Brain microvascular endothelial cell (primary cell): ENCODE measurements around the gene MSI2.

Source experiments
- DNase-seq: peaks from one replicate; pipeline ENCODE4 v3.0.0-alpha.2; 2020
- H3K27ac ChIP-seq: fragments of 250-450 bp; sonication (Bioruptor Pico); 2 replicates; pipeline ENCODE4 v1.5.1; 2020; ENCODE audit warnings: mild to moderate bottlenecking, moderate library complexity
- H3K27me3 ChIP-seq: fragments of 250-450 bp; sonication (Bioruptor Pico); replicated peaks from 2 replicates; pipeline ENCODE4 v1.5.1; 2020; ENCODE audit warnings: mild to moderate bottlenecking
- H3K36me3 ChIP-seq: fragments of 250-450 bp; sonication (Bioruptor Pico); replicated peaks from 2 replicates; pipeline ENCODE4 v1.5.1; 2020; ENCODE audit warnings: mild to moderate bottlenecking
- H3K4me3 ChIP-seq: 2 replicates; pipeline ENCODE4 v1.5.1; 2011; ENCODE audit warnings: low read depth, mild to moderate bottlenecking, control low read depth, low read length, moderate library complexity
- in situ Hi-C: cut with HindIII; loops from 2 replicates; pipeline ENCODE4 v1.10.0; 2017; ENCODE audit warnings: low sequenced_read_pairs, low pct_ligation_motif_present
- TF ChIP-seq, protein P1 (sequence below): IDR thresholded peaks from 2 replicates; pipeline ENCODE4 v1.5.1; 2011; ENCODE audit warnings: low read depth, mild to moderate bottlenecking, moderate library complexity, low read length, control low read depth, inconsistent platforms; ENCODE audit errors: missing control alignments

MSI2 gene

DNA sequence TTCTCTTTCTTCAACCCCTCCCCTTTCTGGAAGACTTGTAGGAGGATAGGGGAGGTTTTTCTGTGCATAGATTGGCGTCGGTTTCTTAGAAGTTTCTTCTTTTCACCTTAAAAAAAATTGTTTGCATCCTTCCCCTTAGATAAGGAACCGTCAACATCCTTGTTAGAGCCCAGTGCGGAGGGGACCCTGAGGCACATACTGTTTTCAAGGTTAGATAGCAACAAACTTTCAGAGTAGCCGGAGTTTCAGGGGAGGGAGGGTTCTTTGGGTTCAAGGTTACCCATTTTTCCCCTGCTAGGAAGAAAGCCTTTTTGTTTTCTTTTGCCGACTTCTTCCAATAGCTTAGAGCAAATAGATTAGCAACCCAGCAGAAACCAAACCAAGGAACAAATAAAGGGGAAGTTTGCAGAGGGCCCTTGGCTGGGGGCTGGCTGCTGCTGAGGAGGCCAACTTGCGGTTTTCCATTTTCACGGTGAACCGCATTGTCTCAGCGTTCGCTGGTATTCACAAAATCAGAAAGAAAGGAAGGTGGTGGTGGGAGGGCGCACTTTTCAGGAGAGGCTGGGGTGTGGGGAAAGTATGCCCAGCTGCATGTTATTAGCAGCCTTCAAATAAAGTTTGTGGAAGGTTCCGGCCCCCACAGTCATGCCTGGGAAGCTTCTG is 28.8 kb downstream of the MSI2 start:
- DNase-seq, result no peak
- TF ChIP-seq, protein P1, sequence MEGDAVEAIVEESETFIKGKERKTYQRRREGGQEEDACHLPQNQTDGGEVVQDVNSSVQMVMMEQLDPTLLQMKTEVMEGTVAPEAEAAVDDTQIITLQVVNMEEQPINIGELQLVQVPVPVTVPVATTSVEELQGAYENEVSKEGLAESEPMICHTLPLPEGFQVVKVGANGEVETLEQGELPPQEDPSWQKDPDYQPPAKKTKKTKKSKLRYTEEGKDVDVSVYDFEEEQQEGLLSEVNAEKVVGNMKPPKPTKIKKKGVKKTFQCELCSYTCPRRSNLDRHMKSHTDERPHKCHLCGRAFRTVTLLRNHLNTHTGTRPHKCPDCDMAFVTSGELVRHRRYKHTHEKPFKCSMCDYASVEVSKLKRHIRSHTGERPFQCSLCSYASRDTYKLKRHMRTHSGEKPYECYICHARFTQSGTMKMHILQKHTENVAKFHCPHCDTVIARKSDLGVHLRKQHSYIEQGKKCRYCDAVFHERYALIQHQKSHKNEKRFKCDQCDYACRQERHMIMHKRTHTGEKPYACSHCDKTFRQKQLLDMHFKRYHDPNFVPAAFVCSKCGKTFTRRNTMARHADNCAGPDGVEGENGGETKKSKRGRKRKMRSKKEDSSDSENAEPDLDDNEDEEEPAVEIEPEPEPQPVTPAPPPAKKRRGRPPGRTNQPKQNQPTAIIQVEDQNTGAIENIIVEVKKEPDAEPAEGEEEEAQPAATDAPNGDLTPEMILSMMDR, result no peak
- Histone ChIP-seq H3K4me3 (no peak overlapping the region), H3K27me3 (no peaks in the 10 kb centered on the region), H3K36me3 (no peaks in the 10 kb centered on the region), H3K27ac (no peak overlapping the region)
- in situ Hi-C loops, result no loop called here

DNA sequence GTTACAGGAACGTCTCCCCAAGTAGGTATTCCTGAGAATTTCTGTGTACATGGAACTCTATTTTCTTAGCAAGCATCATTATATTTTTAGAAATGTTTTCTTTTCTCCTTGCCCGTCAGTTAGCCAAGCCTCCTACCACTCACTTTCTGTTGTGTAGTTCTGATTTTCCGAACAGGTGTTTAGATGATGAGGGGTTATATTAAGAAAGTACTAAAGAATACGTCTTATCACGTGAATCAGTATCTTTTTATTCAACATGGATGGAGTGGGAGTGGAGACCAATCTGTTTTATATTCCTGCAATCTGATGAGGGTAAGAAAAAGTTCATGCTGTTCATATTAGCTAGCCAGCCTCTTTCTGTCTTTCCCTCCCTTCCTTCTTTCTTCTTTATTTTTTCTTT is 29.4 kb downstream of the MSI2 start:
- in situ Hi-C loops, result no loop called here
- H3K27me3 ChIP-seq, result no peaks in the 10 kb centered on the region
- DNase-seq, result no peak
- TF ChIP-seq, protein P1, result no peak
- H3K36me3 ChIP-seq, result no peaks in the 10 kb centered on the region
- no peak overlapping the region for H3K27ac ChIP-seq
- H3K4me3 ChIP-seq, result no peak overlapping the region

- Histone ChIP-seq H3K27ac (no peak overlapping the region), H3K4me3 (no peak overlapping the region), H3K27me3 (no peaks in the 10 kb centered on the region), H3K36me3 (no peaks in the 10 kb centered on the region)
- DNase-seq, result no peak
- TF ChIP-seq, protein P1, result no peak
- in situ Hi-C loops, result no loop called here
These were observed 30.2 kb downstream of the MSI2 start for GRCh38 chr17:57286399-57287105.

DNA sequence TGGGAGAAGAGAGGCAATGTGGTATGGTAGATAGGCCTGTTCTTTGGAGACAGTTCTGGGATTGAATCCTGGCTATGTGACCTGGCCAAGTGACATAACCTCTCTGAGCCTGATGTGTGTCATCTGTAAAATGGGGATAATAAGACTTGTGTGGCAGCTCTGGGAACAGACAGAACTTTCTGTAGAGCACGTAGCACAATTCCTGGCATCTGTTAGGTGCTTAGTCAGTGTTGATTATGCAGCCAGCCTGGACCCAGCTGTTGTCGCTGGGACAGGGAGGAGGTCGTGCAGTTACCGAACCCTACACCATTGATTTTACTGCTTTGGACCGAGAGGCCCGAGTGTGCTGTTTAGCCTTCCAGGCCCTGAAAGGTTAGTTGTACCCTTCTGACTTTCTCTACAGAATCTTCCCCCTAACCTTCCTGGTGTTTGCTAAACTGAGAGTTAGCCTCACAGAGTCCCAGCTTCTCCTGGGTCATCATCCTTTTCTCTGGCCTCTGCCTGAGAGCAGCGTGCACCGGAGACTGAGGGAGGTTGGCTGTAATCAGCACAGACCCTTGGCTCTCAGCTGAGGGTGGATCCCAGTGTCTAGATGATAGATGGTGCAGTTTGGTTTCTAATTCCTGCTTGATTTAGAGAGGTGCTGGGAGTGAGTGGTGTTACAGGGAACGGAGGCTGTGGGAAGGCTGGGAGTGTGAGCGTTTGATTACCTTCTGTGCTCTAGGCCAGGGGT is 31.9 kb downstream of the MSI2 start:
- H3K27me3 ChIP-seq, result no peaks in the 10 kb centered on the region
- H3K27ac ChIP-seq, result no peak overlapping the region
- in situ Hi-C loops, result no loop called here
- H3K4me3 ChIP-seq, result no peak overlapping the region
- H3K36me3 ChIP-seq, result no peaks in the 10 kb centered on the region
- TF ChIP-seq, protein P1, result no peak
- no peak for DNase-seq

DNA sequence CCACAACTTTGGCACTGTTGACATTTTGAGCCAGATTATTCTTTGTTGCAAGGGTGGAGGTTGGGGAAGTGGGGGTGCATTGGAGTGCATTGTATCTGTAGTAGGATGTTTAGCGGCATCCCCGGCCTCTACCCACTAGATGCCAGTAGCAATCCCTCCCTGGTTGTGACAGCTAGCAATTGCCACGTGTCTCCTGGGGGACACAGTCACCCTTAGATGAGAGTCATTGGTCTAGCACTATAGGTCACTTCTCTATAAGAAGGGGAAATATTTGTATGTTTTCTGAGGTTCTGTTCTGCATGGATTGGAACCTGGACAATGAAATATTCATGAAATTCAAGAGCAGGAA is 32.4 kb downstream of the MSI2 start:
- H3K27ac ChIP-seq, result no peak overlapping the region
- H3K4me3 ChIP-seq, result no peak overlapping the region
- H3K36me3 ChIP-seq, result no peaks in the 10 kb centered on the region
- no peaks in the 10 kb centered on the region for H3K27me3 ChIP-seq
- DNase-seq, result no peak
- TF ChIP-seq, protein P1, result no peak
- in situ Hi-C loops, result no loop called here
